T-helper 1 cell (primary cell): ENCODE results near the gene ATL2.
"Not testable (repeated sequence)": the region's sequence is repeated elsewhere in the genome, so short reads cannot be mapped to it uniquely, and the experiment has no call there.

Experiments used
- DNase-seq, 5 donors: peaks; one replicate each; pipeline ENCODE4 v3.0.0-alpha.2; 2012 to 2020

ATL2 gene

GRCh38 chr2:38387887-38388286 is 10.8 kb upstream of the ATL2 start:
- DNase-seq, result peak in 1 of 5 donors; percentile 24

- no peak for DNase-seq
Measured at GRCh38 chr2:38386821-38387220, 9.7 kb upstream of the ATL2 start.

- no peak for DNase-seq
Measured at GRCh38 chr2:38386377-38386776, 9.3 kb upstream of the ATL2 start.

GRCh38 chr2:38384338-38384737 is 7.3 kb upstream of the ATL2 start:
- no peak for DNase-seq

GRCh38 chr2:38383741-38384140 is 6.7 kb upstream of the ATL2 start:
- DNase-seq, result not testable (repeated sequence)

- no peak for DNase-seq
Measured at GRCh38 chr2:38381381-38382143, 4.5 kb upstream of the ATL2 start.

- peak in 1 of 5 donors; percentile 37 for DNase-seq
Measured at GRCh38 chr2:38380397-38381130, 3.5 kb upstream of the ATL2 start.

- peak; percentile 37 to 66 (median 44) for DNase-seq
Measured at GRCh38 chr2:38376346-38377049, 575 bp downstream of the ATL2 start.

- peak in 2 of 5 donors; percentile 33 to 51 for DNase-seq
Measured at GRCh38 chr2:38375696-38376345, 1.3 kb downstream of the ATL2 start.

- DNase-seq, result no peak
Measured at GRCh38 chr2:38374984-38375383, 2.1 kb downstream of the ATL2 start.

GRCh38 chr2:38371235-38371634 is 5.8 kb downstream of the ATL2 start:
- no peak for DNase-seq

- DNase-seq, result no peak
Measured at GRCh38 chr2:38370664-38371063, 6.4 kb downstream of the ATL2 start.

- no peak for DNase-seq
Measured at GRCh38 chr2:38362232-38362631, 14.8 kb downstream of the ATL2 start.

GRCh38 chr2:38360177-38360576 is 16.9 kb downstream of the ATL2 start:
- DNase-seq, result no peak

GRCh38 chr2:38353402-38353801 is 23.7 kb downstream of the ATL2 start:
- DNase-seq, result no peak

GRCh38 chr2:38352336-38352735 is 24.7 kb downstream of the ATL2 start:
- DNase-seq, result no peak

GRCh38 chr2:38345323-38346038 is 31.6 kb downstream of the ATL2 start:
- no peak for DNase-seq

- no peak for DNase-seq
Measured at GRCh38 chr2:38344813-38345212, 32.3 kb downstream of the ATL2 start.

GRCh38 chr2:38343212-38343611 is 33.9 kb downstream of the ATL2 start:
- no peak for DNase-seq

GRCh38 chr2:38336621-38337020 is 40.5 kb downstream of the ATL2 start:
- no peak for DNase-seq

GRCh38 chr2:38330754-38331153 is 46.3 kb downstream of the ATL2 start:
- no peak for DNase-seq

GRCh38 chr2:38327580-38327979 is 49.5 kb downstream of the ATL2 start:
- no peak for DNase-seq
